ENCODE results near the gene PLCB1. TPM values are rescaled to one million over a fixed set of nuclear protein-coding genes. Genes with fewer than 3 reads are reported as not detected.

PLCB1 gene
- polyA plus RNA-seq, 1 donor (not counting 4 experiments of a cell fraction or from before 2014, with no cell fraction given), result 0.37 TPM

GRCh38 chr20:8154638-8155037 is 22.6 kb downstream of the PLCB1 start:
- dilution Hi-C loops (cut with MboI; ENCODE audit: extremely low pct_ligation_motif_present, low sequenced_read_pairs), result no loop called here
- no peak overlapping the region for H3K27ac ChIP-seq (ENCODE audit: control insufficient read depth, insufficient read depth, low read length)
- H3K4me2 ChIP-seq (ENCODE audit: control insufficient read depth, extremely low read depth, insufficient read depth, low read depth, low read length), result no peak overlapping the region
- no peak for FAIRE-seq
- no peaks in the 10 kb centered on the region for H3K4me1 ChIP-seq (ENCODE audit: control insufficient read depth, extremely low read depth, insufficient read depth, low read length)
- no peaks in the 10 kb centered on the region for H3K79me2 ChIP-seq (ENCODE audit: control insufficient read depth, insufficient read depth, low read length)
- H3K9me3 ChIP-seq (ENCODE audit: control insufficient read depth, low read depth, low read length), result no peaks in the 10 kb centered on the region
- H3K27me3 ChIP-seq (ENCODE audit: control insufficient read depth, extremely low read depth, insufficient read depth, low read length), result no peaks in the 10 kb centered on the region
- H3K9me1 ChIP-seq (ENCODE audit: control insufficient read depth, extremely low read depth, insufficient read depth, low read length), result no peaks in the 10 kb centered on the region
- no peak overlapping the region for H2AFZ ChIP-seq (ENCODE audit: control insufficient read depth, low read length)
- no peaks in the 10 kb centered on the region for H3K36me3 ChIP-seq (ENCODE audit: control insufficient read depth in 2 of 2, extremely low read depth in 1 of 2, insufficient read depth in 2 of 2, low read length in 2 of 2)
- no peak overlapping the region for H3K9ac ChIP-seq (ENCODE audit: control insufficient read depth, extremely low read depth, insufficient read depth, low read length)
- no peak for DNase-seq (ENCODE audit: low read depth, low spot score)
- TF ChIP-seq CTCF (optimal IDR thresholded peaks at IDR 0.05 in 1 of 3, IDR thresholded peaks at IDR 0.05 in 1 of 3, conservative IDR thresholded peaks at IDR 0.05 in 1 of 3; ENCODE audit: extremely low read depth in 1 of 3, insufficient read depth in 2 of 3, low read length in 3 of 3) (no peak), EZH2 (IDR thresholded peaks at IDR 0.05; ENCODE audit: low read length) (no peak)
- no peaks in the 10 kb centered on the region for H4K20me1 ChIP-seq (ENCODE audit: control insufficient read depth, extremely low read depth, insufficient read depth, low read length)
- H3K4me3 ChIP-seq (ENCODE audit: control insufficient read depth in 2 of 3, extremely low read depth in 1 of 3, insufficient read depth in 2 of 3, low read depth in 1 of 3, low read length in 3 of 3), result no peak overlapping the region

GRCh38 chr20:8155229-8155628 is 23.2 kb downstream of the PLCB1 start:
- TF ChIP-seq CTCF (optimal IDR thresholded peaks at IDR 0.05 in 1 of 3, IDR thresholded peaks at IDR 0.05 in 1 of 3, conservative IDR thresholded peaks at IDR 0.05 in 1 of 3; ENCODE audit: extremely low read depth in 1 of 3, insufficient read depth in 2 of 3, low read length in 3 of 3) (no peak), EZH2 (IDR thresholded peaks at IDR 0.05; ENCODE audit: low read length) (no peak)
- Histone ChIP-seq H3K9ac (ENCODE audit: control insufficient read depth, extremely low read depth, insufficient read depth, low read length) (no peak overlapping the region), H3K36me3 (ENCODE audit: control insufficient read depth in 2 of 2, extremely low read depth in 1 of 2, insufficient read depth in 2 of 2, low read length in 2 of 2) (no peaks in the 10 kb centered on the region), H2AFZ (ENCODE audit: control insufficient read depth, low read length) (no peak overlapping the region), H3K27ac (ENCODE audit: control insufficient read depth, insufficient read depth, low read length) (no peak overlapping the region), H3K27me3 (ENCODE audit: control insufficient read depth, extremely low read depth, insufficient read depth, low read length) (no peaks in the 10 kb centered on the region), H3K9me3 (ENCODE audit: control insufficient read depth, low read depth, low read length) (no peaks in the 10 kb centered on the region), H4K20me1 (ENCODE audit: control insufficient read depth, extremely low read depth, insufficient read depth, low read length) (no peaks in the 10 kb centered on the region), H3K4me1 (ENCODE audit: control insufficient read depth, extremely low read depth, insufficient read depth, low read length) (no peaks in the 10 kb centered on the region), H3K4me3 (ENCODE audit: control insufficient read depth in 2 of 3, extremely low read depth in 1 of 3, insufficient read depth in 2 of 3, low read depth in 1 of 3, low read length in 3 of 3) (no peak overlapping the region), H3K9me1 (ENCODE audit: control insufficient read depth, extremely low read depth, insufficient read depth, low read length) (no peaks in the 10 kb centered on the region), H3K79me2 (ENCODE audit: control insufficient read depth, insufficient read depth, low read length) (no peaks in the 10 kb centered on the region), H3K4me2 (ENCODE audit: control insufficient read depth, extremely low read depth, insufficient read depth, low read depth, low read length) (no peak overlapping the region)
- DNase-seq (ENCODE audit: low read depth, low spot score), result no peak
- dilution Hi-C loops (cut with MboI; ENCODE audit: extremely low pct_ligation_motif_present, low sequenced_read_pairs), result no loop called here
- FAIRE-seq, result no peak

Data from keratinocyte (primary cell).